ENCODE measurements around the gene NAAA.
A peak's percentile ranks its signal among the peaks of the same experiment; 100 is the strongest.
"Not testable (repeated sequence)": the region's sequence is repeated elsewhere in the genome, so short reads cannot be mapped to it uniquely, and the experiment has no call there.

NAAA gene

DNA sequence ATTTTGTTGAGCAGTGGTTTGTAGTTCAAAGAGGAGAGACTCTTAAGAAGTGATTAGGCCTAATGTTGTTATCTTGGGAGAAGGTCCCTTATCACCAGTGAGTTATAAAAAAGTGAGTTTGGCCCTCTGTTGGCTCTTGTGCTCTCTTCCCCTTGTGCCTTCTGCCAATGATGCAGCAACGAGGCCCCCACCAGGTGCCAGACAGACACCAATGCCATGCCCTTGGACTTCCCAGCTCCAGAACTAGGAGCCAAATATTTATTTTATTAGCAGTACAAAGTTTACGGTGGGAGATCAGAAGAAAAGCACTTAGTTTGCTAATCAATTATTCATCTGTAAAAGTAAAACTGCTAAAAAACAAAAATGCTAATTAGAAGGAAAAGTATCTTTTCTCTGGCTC lies 22.7 kb upstream of the NAAA start:
- H3K4me3 ChIP-seq (ENCODE audit: low read depth, low read length): no peak overlapping the region
- no peak for TF ChIP-seq CTCF (IDR thresholded peaks at IDR 0.05; ENCODE audit: borderline replicate concordance, insufficient read depth, low read depth, low read length)

GRCh38 chr4:75962072-75962471 lies 21.3 kb upstream of the NAAA start:
- H3K4me3 ChIP-seq (ENCODE audit: low read depth, low read length): not testable (repeated sequence)

GRCh38 chr4:75958546-75958945 lies 17.7 kb upstream of the NAAA start:
- not testable (repeated sequence) for H3K4me3 ChIP-seq (ENCODE audit: low read depth, low read length)

DNA sequence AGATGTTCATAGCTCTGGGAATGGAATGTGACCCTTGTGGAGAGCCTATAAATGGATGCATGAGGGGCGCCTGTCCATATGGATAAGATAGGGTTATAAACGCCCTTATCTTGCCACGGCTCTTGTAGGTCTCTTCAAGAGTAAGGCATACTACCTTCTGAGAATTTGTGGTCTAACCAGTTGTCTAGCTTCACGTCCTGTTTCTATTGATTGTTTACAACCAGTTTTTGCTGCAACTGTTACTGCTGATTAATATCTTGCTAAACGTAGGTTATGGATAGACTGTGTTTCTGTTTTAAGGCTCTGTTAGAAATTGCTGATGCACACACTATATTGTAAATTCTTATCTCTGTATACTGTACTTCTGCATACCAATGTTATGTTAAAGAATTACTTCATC lies 14.0 kb upstream of the NAAA start:
- not testable (repeated sequence) for H3K4me3 ChIP-seq (ENCODE audit: low read depth, low read length)

DNA sequence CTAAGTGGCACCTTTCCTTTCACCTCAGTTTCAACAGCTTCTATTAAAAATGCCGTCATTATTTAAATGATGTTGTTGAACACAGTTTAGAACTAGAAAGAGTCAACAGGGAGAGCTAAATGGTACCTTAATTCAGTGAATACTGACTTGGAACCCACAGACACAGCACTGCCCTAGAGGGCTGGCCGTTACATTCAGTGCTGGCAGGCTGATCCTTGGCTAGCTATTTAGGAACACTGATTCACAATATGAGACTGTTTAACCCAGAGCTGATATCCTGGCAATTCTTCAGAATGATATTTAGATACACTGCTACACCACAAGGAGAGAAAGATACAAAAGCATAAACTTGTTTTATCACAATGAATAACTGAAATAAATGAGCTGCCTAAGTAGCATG lies 12.7 kb upstream of the NAAA start:
- TF ChIP-seq CTCF (IDR thresholded peaks at IDR 0.05; ENCODE audit: borderline replicate concordance, insufficient read depth, low read depth, low read length): no peak

GRCh38 chr4:75950213-75950815 lies 9.5 kb upstream of the NAAA start:
- H3K4me3 ChIP-seq (ENCODE audit: low read depth, low read length): no peak overlapping the region
- TF ChIP-seq CTCF (IDR thresholded peaks at IDR 0.05; ENCODE audit: borderline replicate concordance, insufficient read depth, low read depth, low read length): no peak

More for the DNA sequence above, 12.7 kb upstream of the NAAA start:
- H3K4me3 ChIP-seq (ENCODE audit: low read depth, low read length): no peak overlapping the region

- H3K4me3 ChIP-seq (ENCODE audit: low read depth, low read length): no peak overlapping the region
- TF ChIP-seq CTCF (IDR thresholded peaks at IDR 0.05; ENCODE audit: borderline replicate concordance, insufficient read depth, low read depth, low read length): no peak
Observed at GRCh38 chr4:75948822-75949444, 8.1 kb upstream of the NAAA start.

DNA sequence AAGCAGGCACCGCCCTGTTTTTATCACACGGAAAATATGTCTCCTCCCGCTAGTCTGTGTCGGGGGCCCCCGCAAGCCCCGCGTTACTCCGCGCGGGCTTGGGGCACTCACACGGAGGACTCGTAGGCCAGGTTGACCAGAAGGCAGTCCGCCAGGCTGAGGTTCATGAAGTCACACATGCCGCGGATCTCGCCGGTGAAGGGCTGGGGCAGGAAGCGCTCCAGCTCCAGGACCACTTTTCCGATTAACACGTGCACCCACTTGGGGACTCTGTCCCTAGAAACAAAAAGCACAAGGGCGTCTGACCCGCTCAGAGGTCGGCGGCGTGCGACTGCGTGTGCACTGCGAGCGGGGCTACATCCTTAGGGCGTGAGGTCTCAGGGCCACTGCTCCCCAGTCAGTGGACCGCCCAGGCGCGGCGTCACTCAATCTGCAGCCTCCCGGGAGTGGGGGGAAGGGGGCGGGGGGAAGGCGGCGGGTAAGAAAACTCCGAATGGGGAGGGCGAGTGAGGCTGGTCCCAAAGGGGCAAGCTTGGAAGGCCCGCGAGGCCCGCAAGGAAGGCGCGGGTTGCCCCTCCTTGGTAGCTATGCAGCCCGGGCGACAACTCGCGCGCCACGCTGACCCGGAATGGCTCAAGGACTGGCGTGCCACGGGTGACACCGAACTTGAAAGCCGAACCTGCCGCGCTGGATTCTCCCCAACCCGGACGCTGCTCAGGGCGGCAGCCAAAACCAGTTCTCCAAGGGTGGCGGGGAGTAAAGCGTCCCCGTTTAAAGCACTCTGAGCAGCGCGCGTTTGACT lies 722 bp downstream of the NAAA start:
- TF ChIP-seq CTCF (IDR thresholded peaks at IDR 0.05; ENCODE audit: borderline replicate concordance, insufficient read depth, low read depth, low read length): no peak

More for the DNA sequence above, 722 bp downstream of the NAAA start:
- peak overlapping the region; percentile 90 for H3K4me3 ChIP-seq (ENCODE audit: low read depth, low read length)

All from GM12875 (cell line).